HepG2 (cell line): ENCODE measurements around the gene RPS6KA3.

ENCODE experiments used
- CHD4 ChIP-seq: fragments of 200-600 bp; sonication (generic); IDR thresholded peaks from 2 replicates; pipeline ENCODE4 v1.7.0; 2017; ENCODE audit warnings: mild to moderate bottlenecking, low read length, borderline replicate concordance
- CTCF ChIP-seq: sonication (generic); formaldehyde crosslinking; IDR thresholded peaks from 2 replicates; pipeline ENCODE4 v1.5.0; 2020; ENCODE audit warnings: mild to moderate bottlenecking, missing genetic modification reagents, moderate library complexity
- ELF4 ChIP-seq: sonication (generic); formaldehyde crosslinking; IDR thresholded peaks from 2 replicates; pipeline ENCODE4 v1.5.0; 2020; ENCODE audit warnings: missing genetic modification reagents, mild to moderate bottlenecking, moderate library complexity, borderline replicate concordance
- ETV6 ChIP-seq: sonication (generic); formaldehyde crosslinking; conservative IDR thresholded peaks from 2 replicates; pipeline ENCODE4 v1.4.0; 2020; ENCODE audit warnings: missing genetic modification reagents
- POLR2A ChIP-seq, 2 experiments: IDR thresholded peaks; 2 replicates each; pipeline ENCODE4 v1.6.1; 2011; ENCODE audit warnings: low read depth in 2 of 2, low read length in 2 of 2, mild to moderate bottlenecking in 1 of 2, moderate library complexity in 1 of 2; ENCODE audit not compliant: insufficient read depth in 1 of 2
- POLR2AphosphoS2 ChIP-seq: IDR thresholded peaks from 2 replicates; pipeline ENCODE4 v1.6.1; 2011; ENCODE audit warnings: low read depth, low read length, improper control_type of control experiment
- SIN3A ChIP-seq: IDR thresholded peaks from 2 replicates; pipeline ENCODE4 v1.6.1; 2011; ENCODE audit warnings: low read depth, mild to moderate bottlenecking, control low read depth, low read length, borderline replicate concordance
- SMAD1 ChIP-seq: sonication (generic); formaldehyde crosslinking; IDR thresholded peaks from 2 replicates; pipeline ENCODE4 v1.4.0; 2020; ENCODE audit warnings: missing genetic modification reagents, low read depth, mild to moderate bottlenecking, borderline replicate concordance
- THRA ChIP-seq: sonication (generic); formaldehyde crosslinking; IDR thresholded peaks from 2 replicates; pipeline ENCODE4 v1.4.0; 2020; ENCODE audit warnings: missing genetic modification reagents, borderline replicate concordance
- TRAFD1 ChIP-seq: sonication (generic); formaldehyde crosslinking; IDR thresholded peaks from 2 replicates; pipeline ENCODE4 v1.5.1; 2020; ENCODE audit warnings: missing genetic modification reagents, mild to moderate bottlenecking, borderline replicate concordance

DNA sequence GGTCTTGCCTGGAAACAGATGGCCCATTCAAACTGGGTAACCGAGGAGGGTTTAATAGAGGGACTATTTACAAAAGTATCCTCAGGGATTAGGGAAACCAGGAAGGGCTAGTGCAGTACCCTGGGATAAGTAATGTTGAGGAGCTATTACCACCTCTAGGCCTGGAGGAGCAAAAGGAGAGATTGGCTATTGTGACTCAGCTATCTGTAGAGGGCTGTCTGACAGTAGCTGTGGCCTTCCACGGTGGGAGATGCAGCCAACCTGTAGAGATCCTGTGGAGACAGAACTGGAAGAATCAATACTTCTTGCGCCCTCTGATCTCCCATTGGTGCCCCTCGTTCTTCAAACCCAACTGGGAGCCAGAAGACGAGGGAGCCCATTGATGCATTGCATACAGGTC is 34.1 kb upstream of the RPS6KA3 start:
- TF ChIP-seq ELF4 (CRISPR knock-in tag) = no peak
- TF ChIP-seq THRA (CRISPR knock-in tag) = no peak
- no peak for TF ChIP-seq CTCF (CRISPR knock-in tag)
- no peak for TF ChIP-seq TRAFD1 (CRISPR knock-in tag)
- no peak for TF ChIP-seq POLR2AphosphoS2
- no peak for TF ChIP-seq POLR2A (IDR thresholded peaks at IDR 0.05; ENCODE audit: insufficient read depth in 1 of 2, low read depth in 2 of 2, low read length in 2 of 2)
- TF ChIP-seq ETV6 (CRISPR knock-in tag) = no peak
- no peak for TF ChIP-seq SMAD1
- TF ChIP-seq CHD4 = no peak
- no peak for TF ChIP-seq SIN3A
